GM19438 (cell line): Measurements from ENCODE around the gene SDC3.

ENCODE experiments used
- ATAC-seq: cut with Tn5 transposase; IDR thresholded peaks from one replicate; pipeline ENCODE4 v1.9.1; 2021; ENCODE audit warnings: low read depth; ENCODE audit not compliant: unreplicated experiment

Gene SDC3

DNA sequence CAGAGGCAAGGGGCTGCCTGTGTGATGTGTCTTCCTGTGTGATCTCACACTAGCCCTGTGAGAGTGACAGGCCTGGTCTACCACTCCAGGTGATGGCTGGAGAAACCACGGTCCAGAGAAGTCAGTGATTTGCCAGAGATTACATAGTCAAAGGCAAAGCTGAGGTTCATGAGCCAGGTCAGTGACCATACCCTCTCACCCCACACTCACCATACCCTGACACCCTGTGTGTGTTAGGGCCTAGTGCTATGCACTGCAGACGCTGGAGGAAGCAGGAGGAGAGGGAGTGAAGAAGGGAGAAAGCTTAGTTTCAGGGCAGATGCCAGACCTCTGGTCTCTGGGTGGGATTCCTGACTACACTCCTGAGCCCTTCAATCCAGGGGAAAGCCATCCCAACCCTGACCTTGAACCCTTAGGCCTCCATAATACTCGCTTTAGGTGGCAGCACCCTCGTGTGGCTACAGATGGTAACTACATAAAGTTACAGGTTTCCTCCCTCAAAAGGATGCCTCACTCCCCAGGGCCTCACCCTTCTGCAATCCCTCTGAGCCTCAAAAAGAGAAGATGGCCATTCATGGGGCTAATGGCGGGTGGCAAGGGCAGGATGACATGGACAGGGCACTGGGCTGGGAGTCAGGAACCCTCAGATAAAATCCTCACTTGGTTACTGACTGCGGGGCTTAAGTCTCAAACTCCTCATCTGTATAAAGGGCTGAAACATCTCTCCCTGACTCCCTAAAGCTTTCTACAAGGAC, 20.8 kb upstream of the SDC3 start:
- no peak for ATAC-seq

DNA sequence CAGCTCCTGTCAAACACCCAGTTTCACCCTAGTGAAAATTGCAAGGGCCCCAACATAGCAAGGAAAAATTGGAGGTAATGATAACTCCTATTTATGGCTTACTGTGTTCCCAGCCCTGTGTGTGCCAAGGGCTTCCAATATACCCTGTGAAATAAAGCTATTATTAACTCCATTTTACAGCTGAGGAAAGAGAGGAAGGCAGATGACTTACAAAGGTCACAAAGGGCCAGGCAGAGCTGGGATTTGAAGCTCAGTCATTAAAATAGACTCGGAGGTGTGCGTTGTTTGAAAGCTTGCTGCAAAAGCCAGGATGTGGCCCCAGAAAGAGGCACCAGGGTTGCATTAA, 20.2 kb upstream of the SDC3 start:
- no peak for ATAC-seq

DNA sequence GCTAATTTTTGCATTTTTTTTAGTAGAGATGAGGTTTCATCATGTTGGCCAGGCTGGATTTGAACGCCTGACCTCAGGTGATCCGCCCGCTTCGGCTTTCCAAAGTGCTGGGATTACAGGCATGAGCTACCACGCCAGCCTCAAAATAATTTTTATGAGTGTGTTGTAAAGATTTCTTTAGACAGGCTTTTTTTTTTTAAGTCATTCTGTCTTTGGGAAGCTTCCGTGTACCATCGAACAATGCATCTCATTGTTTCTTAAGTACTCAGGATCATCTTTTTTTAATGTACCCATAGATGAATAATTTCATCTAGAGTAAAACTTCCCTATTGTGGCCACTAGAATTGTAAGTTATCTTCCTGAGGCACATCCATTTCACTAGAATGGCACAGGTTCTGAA, 19.6 kb upstream of the SDC3 start:
- no peak for ATAC-seq

DNA sequence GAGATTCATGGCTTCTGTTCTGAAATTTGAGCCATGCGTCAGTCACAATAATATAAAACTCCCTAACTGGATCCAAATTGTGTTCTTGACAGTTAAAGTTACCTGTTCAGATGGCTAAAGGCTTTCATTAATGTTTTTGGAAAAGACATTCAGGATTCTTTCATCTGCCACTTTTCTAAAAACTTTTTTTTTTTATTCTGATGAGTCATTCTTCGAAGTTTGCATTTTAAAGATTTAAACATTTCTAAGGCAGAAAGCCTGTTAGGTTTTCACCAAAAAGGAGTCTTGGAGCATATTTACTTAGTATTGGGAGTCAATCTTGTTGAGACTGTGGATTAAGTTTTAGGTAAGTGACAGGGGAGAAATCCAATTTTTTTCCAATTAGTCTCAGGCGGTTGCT, 18.9 kb upstream of the SDC3 start:
- no peak for ATAC-seq

DNA sequence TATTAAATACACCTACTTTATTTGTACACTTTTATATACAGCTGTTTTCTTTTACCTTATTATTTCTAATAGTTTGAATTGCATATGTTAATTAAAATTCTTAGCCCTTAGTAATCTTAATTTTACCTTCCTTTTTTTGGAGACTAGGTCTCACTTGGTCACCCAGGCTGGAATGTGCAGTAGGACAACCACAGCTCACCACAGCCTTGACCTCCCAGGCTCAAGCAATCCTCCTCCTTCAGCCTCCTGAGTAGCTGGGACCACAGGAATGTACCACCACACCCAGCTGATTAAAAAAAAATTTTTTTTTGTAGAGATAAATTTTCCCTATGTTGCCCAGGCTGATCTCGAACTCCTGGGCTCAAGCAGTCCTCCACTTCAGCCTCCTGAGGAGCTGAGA, 15.0 kb upstream of the SDC3 start:
- no peak for ATAC-seq

DNA sequence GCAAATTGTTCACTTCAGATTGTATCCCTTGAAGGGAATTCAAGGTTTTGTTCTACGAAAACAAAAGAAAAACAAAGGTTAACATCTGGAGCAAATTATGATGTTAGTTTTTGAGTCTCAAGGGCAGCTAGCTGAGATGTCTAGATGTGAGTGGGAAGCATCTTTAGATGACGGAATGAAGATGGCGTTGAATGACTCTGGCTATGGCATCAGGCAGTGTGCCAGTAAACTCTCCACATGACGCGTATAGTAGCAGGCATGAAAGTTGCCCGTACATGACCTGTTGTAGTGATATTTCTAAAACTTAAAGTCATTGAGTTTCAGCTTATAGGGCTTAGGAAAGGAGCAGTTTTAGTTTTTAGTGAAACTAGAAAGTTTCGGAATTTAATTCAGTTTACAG, 12.3 kb upstream of the SDC3 start:
- ATAC-seq = no peak

DNA sequence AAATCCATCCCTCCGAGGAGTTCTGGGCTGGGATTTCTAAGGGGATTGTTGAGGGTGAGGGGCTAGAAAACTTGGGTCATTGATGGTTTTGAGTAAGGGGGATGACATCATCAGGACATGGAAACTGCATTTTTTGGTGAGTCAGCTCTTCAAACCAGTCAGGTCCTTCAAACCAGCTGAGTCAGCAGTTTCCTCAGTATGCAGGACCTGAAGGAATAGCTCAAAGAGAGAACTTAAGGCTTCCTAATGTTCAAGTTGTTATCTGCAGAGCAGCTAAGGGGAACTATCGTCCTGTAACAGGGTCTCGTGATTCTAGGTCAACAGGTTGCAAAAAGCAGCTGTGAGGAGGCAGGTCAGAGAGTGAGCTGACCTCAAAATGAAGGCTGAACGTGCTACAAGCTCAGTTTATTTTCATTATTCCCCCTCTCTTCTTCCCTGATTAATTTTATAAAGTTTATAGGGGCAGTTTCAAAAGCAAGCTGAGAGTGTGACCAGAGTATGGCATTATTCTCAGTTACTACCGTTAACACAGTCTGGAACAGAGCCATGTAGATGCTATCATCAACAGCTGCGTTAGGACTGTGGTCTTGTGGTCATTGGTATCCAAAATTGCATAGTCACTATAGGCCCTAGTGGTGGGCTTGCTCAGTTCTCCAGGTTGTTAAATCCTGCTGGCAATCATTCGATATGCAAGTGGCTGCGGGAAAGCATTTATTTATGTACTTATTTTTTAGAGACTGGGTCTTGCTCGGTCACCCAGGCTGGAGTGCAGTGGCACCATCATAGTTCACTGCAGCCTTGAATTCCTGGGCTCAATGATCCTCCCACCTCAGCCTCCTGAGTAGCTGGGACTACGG, 10.7 kb upstream of the SDC3 start:
- ATAC-seq = no peak

DNA sequence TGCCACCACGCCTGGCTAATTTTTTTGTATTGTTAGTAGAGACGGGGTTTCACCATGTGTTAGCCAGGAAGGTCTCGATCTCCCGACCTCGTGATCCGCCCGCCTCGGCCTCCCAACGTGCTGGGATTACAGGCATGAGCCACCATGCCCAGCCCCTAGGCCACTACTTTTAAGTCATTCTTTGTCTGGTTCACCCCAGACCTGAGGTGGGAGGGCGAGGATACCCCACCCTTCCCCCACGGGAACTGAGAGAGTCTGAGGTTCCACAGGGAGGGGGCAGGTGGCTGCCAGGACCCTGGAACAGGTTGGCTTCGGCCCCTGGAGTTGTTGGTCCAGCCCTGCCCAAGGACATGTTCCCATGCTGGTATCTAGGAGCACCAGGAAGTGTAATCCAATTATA, 7.7 kb upstream of the SDC3 start:
- ATAC-seq = no peak

DNA sequence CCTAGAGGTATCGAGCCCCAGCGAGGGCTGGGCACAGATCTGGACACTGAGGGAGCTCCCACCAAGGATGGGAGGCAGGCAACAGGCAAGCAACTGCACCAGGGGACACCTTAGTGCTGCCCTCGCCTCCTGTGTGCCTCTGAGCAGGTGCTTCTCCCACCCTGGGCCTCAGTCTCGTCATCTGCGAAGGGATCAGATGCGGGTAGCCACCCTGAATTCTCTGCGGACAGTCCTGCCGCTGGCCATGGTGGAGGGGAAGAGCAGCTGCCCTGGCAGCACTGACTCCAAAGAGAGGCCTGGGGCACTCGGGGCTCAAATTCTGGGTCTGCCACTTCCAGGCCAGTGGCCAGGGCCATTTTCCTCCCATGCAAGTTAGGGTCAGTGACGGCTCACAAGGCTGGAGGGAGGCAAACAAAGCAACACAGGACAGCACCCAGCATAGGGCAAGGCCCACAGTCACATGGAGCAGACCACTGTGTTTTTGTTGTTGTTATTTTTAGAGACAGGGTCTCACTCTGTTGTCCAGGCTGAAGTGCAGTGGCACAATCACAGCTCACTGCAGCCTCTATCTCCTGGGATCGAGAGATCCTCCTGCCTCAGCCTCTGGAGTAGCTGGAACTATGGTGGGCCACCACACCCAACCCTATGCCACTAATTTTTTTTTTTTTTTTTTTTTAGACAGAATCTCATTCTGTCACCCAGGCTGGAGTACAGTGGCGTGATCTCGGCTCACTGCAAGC, 7.1 kb upstream of the SDC3 start:
- no peak for ATAC-seq

DNA sequence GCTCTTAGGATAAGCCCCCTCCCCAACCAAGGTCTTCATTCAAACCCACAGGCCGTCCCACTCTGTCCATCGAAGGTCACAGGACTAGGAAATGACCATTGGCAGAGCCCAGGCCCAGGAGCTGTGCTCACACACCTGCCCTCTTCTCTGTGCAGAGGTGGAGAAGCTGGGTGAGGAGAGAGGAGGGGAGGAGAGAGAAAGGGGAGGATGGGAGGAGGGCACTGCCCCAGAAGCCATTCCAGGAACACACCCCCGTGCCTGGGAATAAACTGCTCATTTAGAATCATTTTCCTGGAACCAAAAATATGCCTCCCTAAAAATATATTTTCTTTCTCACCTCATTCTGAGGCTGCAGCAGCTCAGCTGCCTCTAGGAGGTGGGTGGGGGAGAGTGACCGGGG, 6.4 kb upstream of the SDC3 start:
- no peak for ATAC-seq

DNA sequence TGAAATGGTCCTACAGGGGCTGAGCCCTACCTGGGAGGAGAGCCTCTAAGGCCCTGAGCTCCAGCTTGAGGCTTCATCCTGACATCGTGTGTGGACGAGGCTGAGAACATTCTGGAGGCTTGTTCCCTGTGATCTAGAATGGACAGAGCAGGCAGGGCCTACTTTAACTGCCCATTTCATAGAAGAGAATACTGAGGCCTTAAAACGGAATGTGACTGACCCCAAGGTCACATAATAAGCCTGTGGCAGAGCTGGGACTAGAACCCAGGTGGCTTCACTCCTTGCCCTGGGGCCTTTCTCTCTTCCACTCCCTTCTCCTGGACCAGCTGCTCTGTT, 6.0 kb upstream of the SDC3 start:
- ATAC-seq = no peak

DNA sequence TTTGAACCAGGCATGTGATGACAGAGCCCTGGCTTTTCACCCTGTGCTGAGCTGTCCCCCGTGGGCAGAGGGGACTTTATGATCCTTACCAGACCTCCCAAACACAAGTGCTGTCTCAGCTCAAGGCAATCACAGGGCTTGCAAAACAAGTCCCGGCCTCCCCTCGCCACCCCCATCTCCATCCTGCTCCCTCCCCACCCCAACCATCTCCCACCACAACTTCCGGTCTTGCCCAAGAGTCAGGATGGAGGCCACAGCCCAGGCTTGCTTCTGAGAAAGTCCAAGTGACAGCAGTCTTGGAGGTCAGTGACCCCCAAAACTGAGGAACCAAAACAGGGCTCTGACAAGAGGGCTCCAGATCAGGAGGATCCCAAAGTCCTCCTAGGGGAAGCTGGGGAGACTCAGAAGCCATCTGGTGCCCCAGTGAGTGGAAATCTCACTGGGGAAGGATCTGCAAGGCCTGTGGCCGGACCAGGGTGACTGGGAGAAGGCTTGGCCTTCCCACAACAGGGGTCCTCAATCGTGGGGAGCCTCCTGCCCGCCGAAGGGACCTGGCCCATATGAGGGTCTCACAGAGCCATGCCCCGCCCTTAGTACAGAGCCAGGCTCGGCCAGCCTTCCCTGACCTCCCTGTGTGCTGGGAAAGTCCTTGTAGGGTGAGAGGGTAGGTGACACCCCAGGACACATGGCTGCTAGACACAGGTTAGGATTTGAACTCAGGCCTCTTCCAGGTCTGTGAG, 4.5 kb upstream of the SDC3 start:
- no peak for ATAC-seq

DNA sequence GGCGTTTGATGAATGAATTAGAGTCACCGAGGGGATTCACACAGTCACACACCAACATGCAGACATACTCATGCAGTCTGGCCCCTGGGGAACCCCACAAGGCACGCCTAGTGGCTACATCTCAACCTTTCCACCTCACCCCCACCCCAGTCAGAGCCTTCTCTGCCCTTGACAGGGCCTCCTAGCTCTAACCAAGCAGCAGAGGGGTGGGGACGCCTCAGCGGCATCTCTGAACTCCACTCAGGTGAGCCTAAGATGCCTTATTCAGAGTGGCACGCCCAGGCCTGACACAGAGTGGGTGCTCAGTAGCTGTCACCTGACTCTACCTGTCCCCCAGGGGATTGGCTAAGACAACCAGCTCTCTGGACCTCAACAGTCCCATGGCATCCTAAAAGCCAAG, 3.7 kb upstream of the SDC3 start:
- ATAC-seq = no peak

DNA sequence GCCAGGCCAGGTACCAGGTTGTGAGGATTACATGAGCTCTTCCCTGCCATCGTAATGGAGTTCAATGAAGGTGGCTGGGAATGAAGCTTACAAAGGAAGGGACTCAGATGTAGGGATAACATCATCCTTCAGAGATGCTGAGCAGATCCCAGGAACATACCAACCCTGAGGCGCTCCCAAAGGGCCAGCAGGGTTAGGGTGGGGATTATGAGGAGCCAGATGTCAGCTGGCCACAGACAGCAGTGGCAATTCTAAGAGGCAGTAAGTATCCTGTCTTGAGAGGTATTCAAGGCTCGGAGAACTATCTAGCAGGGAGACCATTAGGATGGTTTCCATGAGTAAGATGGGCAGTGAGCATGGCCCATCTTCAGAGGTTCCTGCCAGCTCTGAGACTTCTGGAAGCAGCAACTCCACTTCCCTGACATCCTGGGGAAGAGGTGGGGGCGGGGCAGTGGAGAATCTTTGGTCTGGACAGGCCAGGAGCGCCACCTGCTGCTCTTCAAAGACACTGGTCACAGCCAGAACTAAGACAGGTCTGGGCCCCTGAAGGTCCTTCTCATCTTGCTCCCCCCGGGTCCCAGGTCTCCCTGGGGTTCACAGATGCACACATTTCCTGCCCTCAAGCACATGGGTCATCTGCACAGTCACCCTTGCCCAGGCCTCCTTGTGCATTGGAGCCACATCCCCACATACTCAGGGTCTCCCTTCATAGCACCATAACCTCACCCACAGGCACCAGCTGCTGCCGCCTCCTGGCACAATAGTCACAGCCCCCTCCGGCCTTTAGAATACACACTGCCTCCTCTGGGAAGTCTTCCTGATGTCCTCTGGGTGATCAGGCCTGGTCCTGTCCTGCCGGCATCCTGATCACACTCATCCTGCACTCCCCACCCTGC, 2.7 kb upstream of the SDC3 start:
- ATAC-seq = no peak

DNA sequence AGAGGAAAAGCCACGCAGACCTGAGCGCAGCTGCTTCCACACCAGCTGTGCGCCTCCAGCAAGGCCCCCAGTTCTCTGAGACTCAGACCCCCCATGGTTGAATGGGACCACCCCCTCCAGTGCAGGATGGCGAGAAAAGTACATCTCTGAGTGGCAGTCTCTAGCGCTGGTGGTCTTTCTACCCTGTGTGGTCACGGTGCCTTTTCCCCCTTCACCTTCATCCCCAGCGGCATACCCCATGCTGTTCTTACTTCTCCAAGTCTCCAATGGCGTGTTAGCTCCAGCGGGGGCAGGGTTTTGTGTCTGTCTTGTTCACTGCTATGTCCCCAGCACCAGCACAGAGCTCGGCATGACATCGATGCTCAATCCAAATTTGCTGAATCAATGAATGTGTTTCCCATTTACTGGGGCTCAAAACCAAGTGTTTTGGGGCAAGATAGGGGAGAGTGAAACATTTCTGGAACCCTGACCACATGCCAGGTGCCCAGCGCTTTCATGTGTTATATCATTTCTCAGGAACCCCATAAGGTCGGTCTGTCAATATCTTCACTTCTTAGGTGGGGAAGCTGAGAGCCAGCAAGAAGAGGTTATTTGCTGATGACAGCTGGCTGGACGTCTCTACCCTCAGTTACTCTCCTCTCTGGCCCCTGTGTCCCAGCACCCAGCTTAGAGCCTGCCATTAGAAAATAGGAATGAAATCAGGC, 959 bp upstream of the SDC3 start:
- no peak for ATAC-seq

DNA sequence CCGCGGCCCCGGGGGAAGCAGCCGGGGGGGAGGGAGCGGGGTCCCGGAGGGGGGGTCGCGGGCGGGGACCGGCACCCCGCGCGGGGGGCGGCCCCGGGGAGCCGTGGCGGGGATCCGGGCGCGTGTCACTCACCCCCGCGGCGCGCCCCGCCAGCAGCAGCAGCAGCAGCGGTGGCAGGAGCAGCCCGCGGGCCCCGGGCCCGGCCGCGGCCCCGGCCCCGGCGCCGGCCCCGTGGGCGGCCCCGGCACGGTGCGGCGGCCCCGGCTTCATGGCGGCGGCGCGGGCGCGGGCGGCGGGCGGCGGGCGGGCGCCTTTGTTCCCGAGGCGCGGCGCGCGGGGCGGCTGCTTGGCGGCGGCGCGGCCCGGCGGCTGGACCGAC, 252 bp downstream of the SDC3 start:
- no peak for ATAC-seq

DNA sequence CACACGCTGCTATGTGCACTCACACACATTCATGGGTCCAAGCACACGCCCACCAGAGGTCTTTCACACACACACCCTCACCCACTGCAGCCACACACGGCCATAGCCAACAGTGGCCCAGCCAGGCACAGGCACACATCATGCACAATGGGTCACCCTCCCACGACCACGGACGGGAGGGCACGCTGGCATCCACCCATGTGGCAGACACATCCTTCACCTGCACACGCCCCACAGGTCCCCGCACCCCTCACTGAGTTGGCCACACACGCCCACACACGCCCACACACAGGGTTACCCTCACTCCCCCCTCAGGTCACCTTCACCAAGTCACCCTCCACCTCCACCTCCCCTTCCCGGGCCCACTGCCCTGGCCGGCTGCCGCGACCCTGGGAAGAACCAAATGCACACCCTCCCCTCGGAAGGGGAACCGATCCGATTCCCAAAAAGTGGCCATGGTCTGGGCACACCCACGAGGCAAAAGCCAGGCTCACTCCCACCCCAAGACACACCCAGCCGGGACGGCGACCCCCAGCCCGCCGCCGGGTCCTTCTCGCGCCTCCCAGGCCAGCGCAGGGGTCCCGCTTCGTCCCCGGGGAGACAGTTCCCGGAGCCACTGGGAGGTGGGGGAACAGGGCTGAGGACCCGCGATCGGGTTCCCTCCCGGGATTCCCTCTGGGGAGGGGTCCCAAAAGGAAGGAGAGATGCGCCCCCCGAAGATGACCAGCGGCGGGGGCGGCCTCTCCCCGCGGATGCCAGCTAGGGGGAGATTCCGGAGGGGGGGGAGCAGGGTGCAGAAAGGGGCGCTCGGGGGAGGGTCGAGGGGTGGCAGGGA, 860 bp downstream of the SDC3 start:
- no peak for ATAC-seq

DNA sequence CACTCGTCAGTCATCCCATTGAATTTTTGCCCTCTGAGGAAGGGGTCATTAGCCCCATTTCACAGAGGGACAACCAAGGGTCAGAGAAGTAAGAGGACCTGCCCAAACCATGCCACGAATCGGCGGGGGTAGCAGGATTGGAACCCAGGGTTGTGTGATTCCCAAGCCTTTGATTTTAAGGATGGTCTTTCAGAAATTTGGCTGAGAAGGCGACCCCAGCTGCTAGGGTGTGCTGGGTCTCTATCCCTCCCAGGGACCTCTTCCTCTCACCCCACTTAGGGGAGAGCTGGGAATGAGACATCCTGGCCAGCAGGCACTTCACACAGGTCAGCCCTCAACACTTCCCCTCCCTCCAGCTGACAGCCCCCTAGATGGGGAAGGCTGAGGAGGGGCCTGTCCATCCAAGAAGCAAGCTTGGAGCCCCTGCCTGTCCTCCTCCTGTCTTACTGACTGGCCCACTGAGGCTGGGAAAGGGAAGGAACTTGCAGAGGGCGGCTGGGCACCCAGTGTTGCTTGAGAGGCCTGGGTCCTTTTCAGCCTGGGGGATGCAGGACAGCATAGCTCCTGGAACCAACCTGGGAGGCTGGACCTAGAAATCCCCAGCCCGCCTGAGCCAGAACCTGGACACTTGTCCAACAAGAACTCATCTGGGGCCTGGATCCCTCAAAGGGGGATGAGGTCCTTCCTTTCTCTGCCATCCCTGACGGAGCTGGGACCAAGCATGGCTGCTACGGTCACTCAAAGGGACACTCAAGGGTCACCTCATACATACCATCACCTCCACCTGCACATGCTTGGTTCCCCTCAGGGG, 1.7 kb downstream of the SDC3 start:
- ATAC-seq = no peak
